Stimulated activated memory B cell treated with anti-CD40 and anti-IgM and Interleukin-4, amounts not matched to agents 10 μg/mL and 1 μg/mL and 100 μg/mL, for 72 hours (primary cell): ENCODE data around the gene CLEC11A.

Source experiments
- ATAC-seq: fragments of 150-1000 bp; cut with Tn5 transposase; 2 replicates; pipeline ENCODE4 v1.10.0; 2021
- H3K27ac Mint-ChIP-seq: one replicate; pipeline ENCODE4 v1.8.0; 2022; ENCODE audit warnings: mild to moderate bottlenecking, mixed read lengths
- H3K27me3 Mint-ChIP-seq: one replicate; pipeline ENCODE4 v1.8.0; 2022; ENCODE audit warnings: mixed read lengths
- H3K36me3 Mint-ChIP-seq: one replicate; pipeline ENCODE4 v1.8.0; 2022; ENCODE audit warnings: mixed read lengths
- H3K4me1 Mint-ChIP-seq: one replicate; pipeline ENCODE4 v1.8.0; 2022; ENCODE audit warnings: mixed read lengths
- H3K4me3 Mint-ChIP-seq: one replicate; pipeline ENCODE4 v1.8.0; 2022; ENCODE audit warnings: mild to moderate bottlenecking, moderate library complexity, mixed read lengths
- H3K9me3 Mint-ChIP-seq: one replicate; pipeline ENCODE4 v1.8.0; 2022; ENCODE audit warnings: mixed read lengths

The CLEC11A gene

GRCh38 chr19:50716178-50717025 lies 6.8 kb upstream of the CLEC11A start:
- no peak for ATAC-seq
- no peaks in the 10 kb centered on the region for H3K36me3 Mint-ChIP-seq
- H3K27me3 Mint-ChIP-seq: peaks cover 83% of the 10 kb centered on the region
- no peak overlapping the region for H3K27ac Mint-ChIP-seq
- no peaks in the 10 kb centered on the region for H3K9me3 Mint-ChIP-seq
- H3K4me1 Mint-ChIP-seq: peaks cover 17% of the 10 kb centered on the region
- no peak overlapping the region for H3K4me3 Mint-ChIP-seq

GRCh38 chr19:50717026-50717723 lies 6.0 kb upstream of the CLEC11A start:
- no peaks in the 10 kb centered on the region for H3K36me3 Mint-ChIP-seq
- no peak for ATAC-seq
- no peak overlapping the region for H3K27ac Mint-ChIP-seq
- peak overlapping the region; percentile 1 for H3K4me3 Mint-ChIP-seq
- peaks cover 17% of the 10 kb centered on the region for H3K4me1 Mint-ChIP-seq
- H3K27me3 Mint-ChIP-seq: peaks cover 83% of the 10 kb centered on the region
- no peaks in the 10 kb centered on the region for H3K9me3 Mint-ChIP-seq

GRCh38 chr19:50717891-50718254 lies 5.3 kb upstream of the CLEC11A start:
- H3K27ac Mint-ChIP-seq: no peak overlapping the region
- peaks cover 83% of the 10 kb centered on the region for H3K27me3 Mint-ChIP-seq
- ATAC-seq: no peak
- no peaks in the 10 kb centered on the region for H3K9me3 Mint-ChIP-seq
- H3K4me1 Mint-ChIP-seq: peaks cover 18% of the 10 kb centered on the region
- no peak overlapping the region for H3K4me3 Mint-ChIP-seq
- no peaks in the 10 kb centered on the region for H3K36me3 Mint-ChIP-seq

GRCh38 chr19:50718255-50719118 lies 4.7 kb upstream of the CLEC11A start:
- Mint-ChIP-seq H3K27ac (no peak overlapping the region), H3K27me3 (peaks cover 83% of the 10 kb centered on the region), H3K4me1 (peaks cover 23% of the 10 kb centered on the region), H3K9me3 (no peaks in the 10 kb centered on the region), H3K4me3 (peak overlapping the region; percentile 58), H3K36me3 (no peaks in the 10 kb centered on the region)
- peak; percentile 52 for ATAC-seq

- H3K27me3 Mint-ChIP-seq: peaks cover 83% of the 10 kb centered on the region
- no peak overlapping the region for H3K4me3 Mint-ChIP-seq
These were observed 4.1 kb upstream of the CLEC11A start for GRCh38 chr19:50719119-50719435.

GRCh38 chr19:50719566-50719965 lies 3.6 kb upstream of the CLEC11A start, which contains the start of gene SHANK1:
TSS of gene SHANK1 (minus strand) at chr19:50719802. CDS start at chr19:50716919, 2,883 bp downstream.
- Mint-ChIP-seq H3K4me1 (peaks cover 23% of the 10 kb centered on the region), H3K27me3 (peaks cover 83% of the 10 kb centered on the region), H3K4me3 (peak within 1 kb of the TSS; percentile 3), H3K27ac (no peak within 1 kb of the TSS), H3K9me3 (no peaks in the 10 kb centered on the region), H3K36me3 (no peaks in the 10 kb centered on the region)
- no peak for ATAC-seq

More at GRCh38 chr19:50719119-50719435, 4.1 kb upstream of the CLEC11A start:
- Mint-ChIP-seq H3K4me1 (peaks cover 23% of the 10 kb centered on the region), H3K27ac (no peak overlapping the region), H3K36me3 (no peaks in the 10 kb centered on the region), H3K9me3 (no peaks in the 10 kb centered on the region)
- ATAC-seq: no peak

- H3K9me3 Mint-ChIP-seq: no peaks in the 10 kb centered on the region
- ATAC-seq: no peak
- peaks cover 23% of the 10 kb centered on the region for H3K4me1 Mint-ChIP-seq
- peaks cover 83% of the 10 kb centered on the region for H3K27me3 Mint-ChIP-seq
- peak overlapping the region; percentile 3 for H3K4me3 Mint-ChIP-seq
- H3K36me3 Mint-ChIP-seq: no peaks in the 10 kb centered on the region
- no peak overlapping the region for H3K27ac Mint-ChIP-seq
These were observed 2.8 kb upstream of the CLEC11A start for GRCh38 chr19:50720181-50720920.

- Mint-ChIP-seq H3K9me3 (no peaks in the 10 kb centered on the region), H3K36me3 (no peaks in the 10 kb centered on the region), H3K27ac (no peak overlapping the region), H3K27me3 (peaks cover 83% of the 10 kb centered on the region), H3K4me3 (no peak overlapping the region), H3K4me1 (peaks cover 23% of the 10 kb centered on the region)
- ATAC-seq: no peak
These were observed 2.2 kb upstream of the CLEC11A start for GRCh38 chr19:50720921-50721381.

- Mint-ChIP-seq H3K36me3 (no peaks in the 10 kb centered on the region), H3K4me3 (no peak overlapping the region), H3K4me1 (peaks cover 23% of the 10 kb centered on the region), H3K9me3 (no peaks in the 10 kb centered on the region), H3K27me3 (peaks cover 83% of the 10 kb centered on the region), H3K27ac (no peak overlapping the region)
- ATAC-seq: no peak
These were observed 1.6 kb upstream of the CLEC11A start for GRCh38 chr19:50721441-50722137.

GRCh38 chr19:50722201-50723013 lies 757 bp upstream of the CLEC11A start:
- H3K4me3 Mint-ChIP-seq: no peak overlapping the region
- H3K36me3 Mint-ChIP-seq: no peaks in the 10 kb centered on the region
- H3K9me3 Mint-ChIP-seq: no peaks in the 10 kb centered on the region
- no peak for ATAC-seq
- H3K4me1 Mint-ChIP-seq: peaks cover 19% of the 10 kb centered on the region
- H3K27me3 Mint-ChIP-seq: peaks cover 83% of the 10 kb centered on the region
- H3K27ac Mint-ChIP-seq: no peak overlapping the region

- Mint-ChIP-seq H3K4me3 (peak overlapping the region; percentile 77), H3K4me1 (peaks cover 14% of the 10 kb centered on the region), H3K27me3 (peaks cover 91% of the 10 kb centered on the region), H3K36me3 (no peaks in the 10 kb centered on the region), H3K9me3 (no peaks in the 10 kb centered on the region), H3K27ac (no peak overlapping the region)
- no peak for ATAC-seq
These were observed 764 bp downstream of the CLEC11A start for GRCh38 chr19:50723735-50724521.

- Mint-ChIP-seq H3K4me1 (peaks cover 14% of the 10 kb centered on the region), H3K27me3 (peaks cover 97% of the 10 kb centered on the region), H3K27ac (no peak overlapping the region), H3K36me3 (no peaks in the 10 kb centered on the region), H3K4me3 (peak overlapping the region; percentile 77), H3K9me3 (peaks cover 3% of the 10 kb centered on the region)
- peak; percentile 87 for ATAC-seq
These were observed 1.5 kb downstream of the CLEC11A start for GRCh38 chr19:50724522-50725217.
